T-helper 17 cell (primary cell): Measurements from ENCODE around the gene MTG2. TPM values are rescaled to one million over a fixed set of nuclear protein-coding genes. Genes with fewer than 3 reads are reported as not detected.
"Not testable (repeated sequence)": the region's sequence is repeated elsewhere in the genome, so short reads cannot be mapped to it uniquely, and the experiment has no call there.

Source experiments
- ATAC-seq: fragments of 150-1000 bp; cut with Tn5 transposase; 2 replicates; pipeline ENCODE4 v1.10.0; 2021; ENCODE audit warnings: mild to moderate bottlenecking, moderate library complexity
- DNase-seq, 3 donors: peaks; one replicate each; pipeline versions ENCODE4 v3.0.0 to v3.0.0-alpha.2; 2020 to 2021
- H3K9me3 ChIP-seq: one replicate; pipeline ENCODE4 v1.7.0; 2013; ENCODE audit warnings: low read length, mild to moderate bottlenecking; ENCODE audit not compliant: control insufficient read depth, poor library complexity, severe bottlenecking
- H3K27ac Mint-ChIP-seq: one replicate; pipeline ENCODE4 v1.8.0; 2022; ENCODE audit warnings: mild to moderate bottlenecking, moderate library complexity, mixed read lengths
- H3K27me3 Mint-ChIP-seq: one replicate; pipeline ENCODE4 v1.8.0; 2022; ENCODE audit warnings: mixed read lengths
- H3K36me3 Mint-ChIP-seq: one replicate; pipeline ENCODE4 v1.8.0; 2022; ENCODE audit warnings: low read depth, mixed read lengths
- H3K4me1 Mint-ChIP-seq: one replicate; pipeline ENCODE4 v1.8.0; 2022; ENCODE audit warnings: mild to moderate bottlenecking, mixed read lengths
- H3K4me3 Mint-ChIP-seq: one replicate; pipeline ENCODE4 v1.8.0; 2022; ENCODE audit warnings: mild to moderate bottlenecking, moderate library complexity, mixed read lengths
- total RNA-seq, 4 donors: library from RNA in 2 of 4; stranded (reverse) in 2 of 4; gene quantifications; one replicate each; pipeline ENCODE4 v1.2.3 and lab custom pipeline; 2022 to 2026

Gene MTG2
- total RNA-seq, 2 donors from 2014 or later, result 13.8 to 14.3 TPM

DNA sequence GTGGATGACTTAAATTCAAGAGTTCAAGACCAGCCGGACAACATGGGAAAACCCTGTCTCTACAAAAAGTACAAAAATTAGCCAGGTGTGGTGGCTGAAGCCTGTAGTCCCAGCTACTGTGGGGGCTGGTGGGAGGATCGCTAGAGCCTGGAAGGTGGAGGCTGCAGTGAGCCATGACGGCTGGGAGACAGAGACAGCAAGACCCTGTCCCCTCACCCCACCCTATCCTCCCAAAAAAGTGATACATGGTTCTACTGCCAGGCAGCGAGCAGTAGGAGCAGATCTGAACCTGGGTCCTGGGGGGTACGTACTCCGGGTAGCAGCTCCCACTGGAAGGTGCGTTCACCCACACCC lies 41.8 kb upstream of the MTG2 start:
- Mint-ChIP-seq H3K4me1 (peaks cover 40% of the 10 kb centered on the region), H3K4me3 (peak overlapping the region; percentile 89), H3K27me3 (no peaks in the 10 kb centered on the region), H3K27ac (peak overlapping the region; percentile 93), H3K36me3 (peaks cover 5% of the 10 kb centered on the region)
- H3K9me3 ChIP-seq, result no peaks in the 10 kb centered on the region
- DNase-seq (no peak), ATAC-seq (no peak)

DNA sequence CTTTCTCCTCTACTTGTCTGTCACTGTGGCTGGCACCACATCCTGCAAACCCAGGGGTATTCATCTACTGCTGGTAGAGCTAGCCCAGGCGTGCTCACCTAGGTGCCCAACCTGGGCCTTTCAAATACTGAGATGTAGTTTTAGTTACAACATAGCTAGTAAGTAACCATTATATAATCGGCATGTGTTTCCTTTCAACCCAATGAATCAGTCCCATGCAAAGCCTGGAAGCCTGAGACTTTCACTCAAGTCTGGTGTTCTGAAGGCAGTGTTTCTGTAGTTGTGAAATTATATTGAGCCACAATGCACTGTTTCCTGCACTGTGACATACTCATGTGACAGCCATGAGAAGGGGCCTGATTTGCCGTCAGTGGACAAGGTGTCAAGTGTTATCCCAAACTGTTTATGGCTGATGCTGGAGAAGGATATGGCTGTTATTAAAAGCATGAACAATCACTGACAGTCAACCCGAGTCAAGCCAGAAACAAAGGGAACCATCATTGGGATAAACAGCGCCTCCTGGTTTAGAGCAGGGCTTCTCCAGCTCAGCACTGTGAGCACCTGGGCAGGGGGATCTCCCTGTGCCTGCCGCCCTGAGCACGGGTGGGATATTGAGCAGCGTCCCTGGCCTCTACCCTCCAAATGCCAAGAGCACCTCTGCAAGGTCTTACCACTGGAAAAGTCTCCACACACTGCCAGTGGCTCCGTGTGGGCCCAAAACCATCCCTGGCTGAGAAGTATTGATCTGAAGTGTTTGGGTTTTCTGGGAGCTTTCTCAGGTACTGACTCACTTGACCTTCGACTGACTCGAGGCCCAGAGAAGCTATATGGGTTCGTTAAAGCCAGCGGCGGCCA lies 41.2 kb upstream of the MTG2 start:
- DNase-seq (no peak), ATAC-seq (no peak)
- peak overlapping the region; percentile 89 for H3K4me3 Mint-ChIP-seq
- peak overlapping the region; percentile 93 for H3K27ac Mint-ChIP-seq
- H3K9me3 ChIP-seq, result no peaks in the 10 kb centered on the region
- H3K4me1 Mint-ChIP-seq, result peaks cover 40% of the 10 kb centered on the region
- peaks cover 5% of the 10 kb centered on the region for H3K36me3 Mint-ChIP-seq
- no peaks in the 10 kb centered on the region for H3K27me3 Mint-ChIP-seq

DNA sequence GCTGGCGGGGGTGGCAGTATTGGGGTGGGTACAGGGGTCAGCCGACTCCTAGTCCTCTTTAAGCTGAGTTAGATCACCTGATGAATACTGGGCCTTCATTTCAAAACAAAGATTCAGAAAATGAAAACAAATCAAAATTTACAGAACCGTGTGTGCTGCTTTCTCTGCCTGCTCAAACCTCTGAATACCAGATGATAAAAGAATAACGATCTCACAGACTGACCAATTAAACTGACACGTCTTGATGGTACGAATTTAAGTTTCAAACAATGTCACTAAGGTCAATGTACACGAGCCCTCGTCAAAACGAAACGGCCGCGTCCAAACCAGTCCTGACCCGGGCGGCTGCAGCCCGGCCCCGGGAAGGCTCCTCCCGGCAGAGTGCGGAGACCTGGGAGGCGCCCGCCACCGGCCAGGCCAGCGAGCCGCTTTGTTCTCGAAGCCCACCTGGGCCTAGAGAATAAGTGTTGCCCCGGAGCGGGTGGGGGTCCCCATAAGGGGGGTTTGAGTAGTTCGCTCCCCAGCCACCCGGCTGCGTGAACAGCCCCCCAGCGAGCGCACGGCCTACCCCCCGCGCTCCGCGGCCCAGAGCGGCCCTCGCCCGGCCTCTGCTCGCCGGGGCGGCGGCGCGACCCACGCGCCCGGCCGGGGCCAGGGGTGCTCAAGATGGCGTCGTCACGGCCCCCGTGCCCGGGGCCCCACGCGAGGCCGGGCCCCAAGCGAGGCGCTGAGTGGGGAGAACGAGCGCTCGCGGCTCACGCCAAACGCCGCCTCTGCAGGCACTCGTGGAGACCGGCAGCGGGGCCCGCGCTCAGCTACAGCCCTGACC lies 40.4 kb upstream of the MTG2 start:
- no peaks in the 10 kb centered on the region for H3K9me3 ChIP-seq
- Mint-ChIP-seq H3K4me3 (peak overlapping the region; percentile 89), H3K27ac (peak overlapping the region; percentile 93), H3K4me1 (peaks cover 35% of the 10 kb centered on the region), H3K27me3 (no peaks in the 10 kb centered on the region), H3K36me3 (peaks cover 5% of the 10 kb centered on the region)
- DNase-seq, result no peak
- no peak for ATAC-seq

DNA sequence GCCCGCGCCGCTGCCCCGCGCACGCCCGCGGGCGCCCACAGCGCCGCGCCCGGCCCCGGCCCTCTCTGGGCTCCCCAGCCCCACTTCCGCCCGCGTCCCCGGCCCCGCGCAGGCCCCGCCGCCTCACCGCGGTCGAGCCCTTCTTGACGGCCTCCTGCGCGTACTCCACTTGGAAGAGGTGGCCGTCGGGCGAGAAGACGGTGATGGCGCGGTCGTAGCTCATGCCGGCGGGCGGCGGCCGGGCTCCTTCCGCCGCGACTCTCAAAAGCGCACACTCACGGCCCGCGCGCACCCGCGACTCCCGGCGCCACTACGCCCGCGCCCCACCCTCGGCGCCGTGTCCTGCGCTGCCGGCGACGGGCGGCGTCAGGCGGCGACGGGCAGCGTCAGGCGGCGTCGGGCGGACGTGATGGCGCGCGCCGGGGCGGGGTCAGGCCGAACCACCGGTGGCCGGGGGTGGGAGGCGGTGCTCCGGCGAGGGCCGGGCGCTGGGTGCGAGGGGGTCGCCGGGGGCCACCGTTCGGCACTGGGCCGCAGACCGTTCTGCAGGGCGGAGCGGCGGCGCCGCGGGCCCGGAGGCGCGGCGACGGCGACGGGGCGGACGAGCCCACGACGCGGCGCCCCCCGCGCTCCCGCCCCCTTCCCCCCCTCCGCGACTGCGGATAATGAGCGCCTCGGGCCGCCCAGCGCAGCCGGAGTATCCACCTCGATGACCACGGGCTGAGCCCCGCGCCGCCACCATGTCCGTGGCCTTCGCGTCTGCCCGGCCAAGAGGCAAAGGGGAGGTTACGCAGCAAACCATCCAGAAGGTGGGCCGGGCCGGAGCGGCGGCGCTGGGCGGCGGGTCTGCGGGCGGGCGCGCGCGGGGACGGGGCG lies 39.5 kb upstream of the MTG2 start, which contains the start of the genes PSMA7 and SS18L1:
Gene PSMA7, minus strand, starts transcription at position 314 of the 876 bp plus-strand sequence. Its CDS starts 91 bp downstream, at position 223.
Gene SS18L1, plus strand, starts transcription at position 689 of the 876 bp plus-strand sequence. Its CDS starts 52 bp downstream, at position 741.
- Mint-ChIP-seq H3K4me1 (peaks cover 29% of the 10 kb centered on the region), H3K27ac (peak within 1 kb of the TSS; percentile 93), H3K36me3 (peaks cover 2% of the 10 kb centered on the region), H3K27me3 (no peaks in the 10 kb centered on the region), H3K4me3 (peak within 1 kb of the TSS; percentile 89)
- H3K9me3 ChIP-seq, result no peaks in the 10 kb centered on the region
- peak; percentile 80 to 85 (median 80) for DNase-seq
- peak; percentile 89 for ATAC-seq

DNA sequence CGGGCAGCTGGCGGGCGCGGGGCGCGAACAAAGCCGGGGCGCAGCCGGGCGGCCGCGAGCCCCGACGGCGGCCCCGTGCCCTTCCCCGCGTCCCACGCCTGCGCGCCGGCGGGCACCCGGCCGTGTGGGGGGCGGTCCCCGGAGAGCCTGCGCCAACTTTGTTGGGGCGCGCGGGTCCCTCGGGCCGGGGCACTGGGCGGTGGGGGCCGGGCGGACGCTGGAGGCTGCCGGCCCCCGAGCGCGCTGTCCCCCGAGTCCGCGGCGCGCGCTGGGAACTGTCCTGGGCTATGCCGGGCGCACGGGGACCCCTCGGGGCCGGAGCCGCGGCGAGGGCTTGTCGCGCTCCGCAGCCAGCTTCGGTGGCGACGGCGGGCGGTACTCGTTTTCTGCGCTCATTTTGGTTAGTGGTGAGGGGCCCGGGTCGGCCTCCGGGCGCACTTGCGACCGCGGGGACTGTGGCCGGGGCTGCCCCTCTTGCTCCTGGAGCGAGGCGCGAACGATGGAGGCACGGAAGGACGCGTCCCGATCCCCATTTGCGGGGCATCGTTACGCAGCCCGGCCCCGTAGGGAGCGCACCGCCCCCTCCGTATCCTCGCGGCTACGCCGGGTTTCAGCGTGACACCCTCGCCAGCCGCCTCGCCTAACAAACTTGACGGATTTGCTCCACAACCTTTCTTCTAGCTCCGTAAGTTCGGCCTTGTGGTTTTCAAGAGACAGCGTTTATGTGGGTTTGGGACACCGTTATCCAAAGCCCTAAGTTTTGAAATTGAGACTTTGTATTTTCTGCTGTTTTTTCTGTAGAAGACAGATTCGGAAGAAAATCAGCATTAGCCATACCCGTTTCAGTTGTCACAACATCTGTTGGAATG lies 38.6 kb upstream of the MTG2 start:
- Mint-ChIP-seq H3K36me3 (peaks cover 2% of the 10 kb centered on the region), H3K27ac (peak overlapping the region; percentile 39), H3K27me3 (no peaks in the 10 kb centered on the region), H3K4me3 (peak overlapping the region; percentile 85), H3K4me1 (peaks cover 30% of the 10 kb centered on the region)
- no peak for ATAC-seq
- no peaks in the 10 kb centered on the region for H3K9me3 ChIP-seq
- DNase-seq, result peak; percentile 21 to 30 (median 24)

DNA sequence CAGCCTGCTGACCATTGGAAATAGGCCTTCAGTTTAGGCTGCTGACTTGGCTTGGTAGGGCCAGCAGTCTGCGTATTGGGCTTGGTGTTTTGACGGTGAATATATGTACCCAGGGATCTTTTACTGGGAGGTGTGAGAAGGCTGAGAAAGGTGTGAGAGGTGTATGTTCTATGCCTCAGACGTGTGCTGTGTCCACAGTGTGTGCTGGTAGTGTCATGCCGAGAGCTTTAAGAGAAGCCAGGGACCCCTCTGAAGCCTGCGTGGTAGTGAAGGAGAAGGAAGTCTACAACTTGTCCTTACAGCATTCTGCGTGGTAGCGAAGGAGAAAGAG lies 37.2 kb upstream of the MTG2 start:
- H3K9me3 ChIP-seq, result no peaks in the 10 kb centered on the region
- H3K4me1 Mint-ChIP-seq, result peaks cover 33% of the 10 kb centered on the region
- H3K4me3 Mint-ChIP-seq, result peak overlapping the region; percentile 85
- no peak overlapping the region for H3K27ac Mint-ChIP-seq
- DNase-seq (no peak), ATAC-seq (no peak)
- no peaks in the 10 kb centered on the region for H3K27me3 Mint-ChIP-seq
- peaks cover 1% of the 10 kb centered on the region for H3K36me3 Mint-ChIP-seq

DNA sequence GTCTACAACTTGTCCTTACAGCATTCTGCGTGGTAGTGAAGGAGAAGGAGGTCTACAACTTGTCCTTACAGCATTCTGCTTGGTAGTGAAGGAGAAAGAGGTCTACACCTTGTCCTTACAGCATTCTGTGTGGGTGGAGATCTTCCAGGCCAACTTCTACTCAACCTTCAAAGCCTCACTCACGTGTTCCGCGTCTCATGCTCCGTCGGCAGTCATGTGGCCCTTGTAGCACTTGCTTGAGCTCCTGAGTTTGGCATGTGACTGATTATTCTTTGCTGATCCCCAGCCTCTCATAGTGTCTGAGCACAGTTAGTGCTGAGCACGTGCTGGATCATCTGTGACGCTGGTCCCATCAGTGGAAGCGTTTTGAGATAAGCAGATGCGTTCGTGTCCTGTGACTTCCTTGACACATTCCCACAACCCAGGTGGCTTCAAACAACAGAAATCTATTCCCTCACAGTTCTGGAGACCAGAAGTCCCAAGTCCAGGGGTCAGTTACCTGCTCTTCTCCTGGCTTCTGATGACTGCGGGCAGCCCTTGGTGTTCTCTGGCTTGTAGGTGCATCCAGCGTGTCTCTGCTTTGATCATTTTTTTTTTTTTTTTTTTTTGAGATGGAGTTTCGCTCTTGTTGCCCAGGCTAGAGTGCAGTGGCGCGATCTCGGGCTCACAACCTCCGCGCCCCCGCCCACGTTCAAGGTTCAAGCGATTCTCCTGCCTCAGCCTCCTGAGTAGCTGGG lies 36.6 kb upstream of the MTG2 start:
- no peak for DNase-seq
- Mint-ChIP-seq H3K4me1 (peaks cover 32% of the 10 kb centered on the region), H3K4me3 (no peak overlapping the region), H3K27me3 (no peaks in the 10 kb centered on the region), H3K36me3 (no peaks in the 10 kb centered on the region), H3K27ac (no peak overlapping the region)
- no peaks in the 10 kb centered on the region for H3K9me3 ChIP-seq
- no peak for ATAC-seq

DNA sequence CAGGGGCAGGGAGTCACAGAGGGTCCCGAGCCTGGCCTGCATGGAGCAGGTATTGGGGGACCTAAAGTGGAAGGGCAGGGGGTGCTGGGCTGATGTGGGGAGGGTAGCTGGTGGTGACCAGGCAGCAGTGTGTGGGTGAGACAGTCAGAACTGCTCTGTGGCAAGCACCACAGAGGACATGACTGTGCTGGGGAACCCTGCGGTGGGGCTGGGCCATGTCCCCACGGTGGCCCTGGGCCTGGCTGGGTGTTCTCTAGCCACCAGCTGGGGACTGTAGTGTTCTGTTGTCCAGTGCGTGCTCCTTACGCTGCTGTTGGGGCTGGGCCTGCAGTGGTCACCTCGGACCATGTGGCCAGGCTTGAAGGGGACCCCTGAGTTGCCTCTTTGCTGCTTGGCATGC lies 35.7 kb upstream of the MTG2 start:
- Mint-ChIP-seq H3K4me1 (peaks cover 24% of the 10 kb centered on the region), H3K27me3 (no peaks in the 10 kb centered on the region), H3K36me3 (no peaks in the 10 kb centered on the region), H3K4me3 (no peak overlapping the region), H3K27ac (no peak overlapping the region)
- H3K9me3 ChIP-seq, result no peaks in the 10 kb centered on the region
- ATAC-seq (no peak), DNase-seq (no peak)

DNA sequence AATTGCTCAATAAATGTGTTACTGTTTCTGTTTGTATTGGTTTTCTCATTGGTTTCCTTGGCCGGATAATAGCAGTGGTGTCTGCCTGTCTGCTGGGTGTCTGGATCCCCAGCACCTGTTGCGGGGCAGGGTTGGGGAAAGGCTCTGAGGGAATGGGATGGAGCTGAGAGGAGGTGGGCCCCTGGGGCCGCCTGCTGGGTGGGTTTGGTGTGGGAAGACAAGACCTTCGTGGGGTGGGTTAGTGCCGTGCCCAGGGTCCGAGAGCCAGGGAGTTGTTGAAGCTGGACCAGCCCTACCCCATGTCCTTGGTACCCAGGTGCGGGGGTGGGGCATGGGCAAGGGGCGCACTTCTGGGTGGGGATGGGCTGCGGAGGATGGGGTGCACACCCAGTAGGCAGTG lies 35.3 kb upstream of the MTG2 start:
- H3K27ac Mint-ChIP-seq, result no peak overlapping the region
- ATAC-seq (no peak), DNase-seq (no peak)
- peaks cover 22% of the 10 kb centered on the region for H3K4me1 Mint-ChIP-seq
- H3K36me3 Mint-ChIP-seq, result no peaks in the 10 kb centered on the region
- H3K27me3 Mint-ChIP-seq, result no peaks in the 10 kb centered on the region
- H3K9me3 ChIP-seq, result no peaks in the 10 kb centered on the region
- no peak overlapping the region for H3K4me3 Mint-ChIP-seq

DNA sequence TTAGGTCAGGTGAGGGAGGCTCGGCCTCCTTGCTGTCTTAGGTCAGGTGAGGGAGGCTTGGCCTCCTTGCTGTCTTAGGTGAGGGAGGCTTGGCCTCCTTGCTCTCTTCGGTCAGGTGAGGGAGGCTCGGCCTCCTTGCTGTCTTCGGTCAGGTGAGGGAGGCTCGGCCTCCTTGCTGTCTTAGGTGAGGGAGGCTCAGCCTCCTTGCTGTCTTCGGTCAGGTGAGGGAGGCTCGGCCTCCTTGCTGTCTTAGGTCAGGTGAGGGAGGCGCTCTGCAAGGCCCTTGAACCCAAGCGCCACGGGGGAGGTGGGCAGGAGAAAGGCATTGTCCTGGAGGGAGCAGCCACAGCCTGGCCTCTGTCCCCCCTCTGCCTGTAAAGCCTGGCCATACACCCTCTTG lies 34.4 kb upstream of the MTG2 start:
- peaks cover 22% of the 10 kb centered on the region for H3K4me1 Mint-ChIP-seq
- not testable (repeated sequence) for H3K27me3 Mint-ChIP-seq, H3K27ac Mint-ChIP-seq

DNA sequence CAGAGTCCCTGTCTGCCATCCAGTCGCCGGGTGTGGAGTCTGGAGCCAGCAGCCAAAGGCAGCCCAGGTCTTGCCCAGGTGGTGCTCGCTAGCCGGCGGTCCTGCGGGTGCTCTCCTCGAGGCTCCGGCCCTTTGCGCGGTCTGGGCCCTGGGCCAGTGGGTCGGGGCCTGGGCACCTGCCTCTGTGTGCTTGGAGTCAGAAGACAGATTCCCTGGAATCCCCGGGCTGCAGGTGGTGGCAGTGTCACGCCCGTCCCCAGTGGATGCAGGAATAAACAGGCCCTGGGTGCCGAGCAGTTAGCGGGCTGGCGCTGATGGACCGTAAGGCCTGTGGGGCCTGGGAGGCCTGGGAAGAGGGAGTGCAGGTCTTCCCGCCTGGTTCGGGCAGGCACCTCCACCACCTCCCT lies 33.9 kb upstream of the MTG2 start:
- Mint-ChIP-seq H3K4me3 (no peak overlapping the region), H3K27me3 (no peaks in the 10 kb centered on the region), H3K36me3 (peaks cover 2% of the 10 kb centered on the region), H3K27ac (peak overlapping the region; percentile 6), H3K4me1 (peaks cover 22% of the 10 kb centered on the region)
- no peak for DNase-seq
- no peaks in the 10 kb centered on the region for H3K9me3 ChIP-seq
- ATAC-seq, result no peak

More for the DNA sequence above, 34.4 kb upstream of the MTG2 start:
- not testable (repeated sequence) for ATAC-seq, H3K4me3 Mint-ChIP-seq, H3K36me3 Mint-ChIP-seq, H3K9me3 ChIP-seq, DNase-seq
